Ishikawa (cell line): ENCODE measurements around the gene TMEM219.

ENCODE experiments used
- CEBPB ChIP-seq: IDR thresholded peaks from 2 replicates; pipeline ENCODE4 v1.6.1; 2012
- CREB1 ChIP-seq: IDR thresholded peaks from 2 replicates; pipeline ENCODE4 v1.6.1; 2012; ENCODE audit warnings: low read depth
- EGR1 ChIP-seq: IDR thresholded peaks from 2 replicates; pipeline ENCODE4 v1.6.1; 2012
- EP300 ChIP-seq: IDR thresholded peaks from 2 replicates; pipeline ENCODE4 v1.6.1; 2012; ENCODE audit warnings: borderline replicate concordance
- FOXM1 ChIP-seq: IDR thresholded peaks from 2 replicates; pipeline ENCODE4 v1.6.1; 2012; ENCODE audit warnings: low read depth, borderline replicate concordance
- NFIC ChIP-seq: IDR thresholded peaks from 2 replicates; pipeline ENCODE4 v1.6.1; 2012
- RAD21 ChIP-seq: IDR thresholded peaks from 2 replicates; pipeline ENCODE4 v1.6.1; 2012; ENCODE audit warnings: low read depth
- REST ChIP-seq: IDR thresholded peaks from 2 replicates; pipeline ENCODE4 v1.6.1; 2012; ENCODE audit warnings: low read depth, mild to moderate bottlenecking
- TAF1 ChIP-seq: IDR thresholded peaks from 2 replicates; pipeline ENCODE4 v1.6.1; 2012; ENCODE audit warnings: low read depth, mild to moderate bottlenecking
- TCF12 ChIP-seq: IDR thresholded peaks from 2 replicates; pipeline ENCODE4 v1.6.1; 2012; ENCODE audit warnings: low read depth
- TEAD4 ChIP-seq: IDR thresholded peaks from 2 replicates; pipeline ENCODE4 v1.6.1; 2012
- USF1 ChIP-seq: IDR thresholded peaks from 2 replicates; pipeline ENCODE4 v1.6.1; 2012
- YY1 ChIP-seq: IDR thresholded peaks from 2 replicates; pipeline ENCODE4 v1.6.1; 2012; ENCODE audit warnings: low read depth
- ZBTB7A ChIP-seq: IDR thresholded peaks from 2 replicates; pipeline ENCODE4 v1.6.1; 2012; ENCODE audit warnings: low read depth
- TF ChIP-seq, protein P1 (sequence below): IDR thresholded peaks from 2 replicates; pipeline ENCODE4 v1.6.1; 2012

The TMEM219 gene

DNA sequence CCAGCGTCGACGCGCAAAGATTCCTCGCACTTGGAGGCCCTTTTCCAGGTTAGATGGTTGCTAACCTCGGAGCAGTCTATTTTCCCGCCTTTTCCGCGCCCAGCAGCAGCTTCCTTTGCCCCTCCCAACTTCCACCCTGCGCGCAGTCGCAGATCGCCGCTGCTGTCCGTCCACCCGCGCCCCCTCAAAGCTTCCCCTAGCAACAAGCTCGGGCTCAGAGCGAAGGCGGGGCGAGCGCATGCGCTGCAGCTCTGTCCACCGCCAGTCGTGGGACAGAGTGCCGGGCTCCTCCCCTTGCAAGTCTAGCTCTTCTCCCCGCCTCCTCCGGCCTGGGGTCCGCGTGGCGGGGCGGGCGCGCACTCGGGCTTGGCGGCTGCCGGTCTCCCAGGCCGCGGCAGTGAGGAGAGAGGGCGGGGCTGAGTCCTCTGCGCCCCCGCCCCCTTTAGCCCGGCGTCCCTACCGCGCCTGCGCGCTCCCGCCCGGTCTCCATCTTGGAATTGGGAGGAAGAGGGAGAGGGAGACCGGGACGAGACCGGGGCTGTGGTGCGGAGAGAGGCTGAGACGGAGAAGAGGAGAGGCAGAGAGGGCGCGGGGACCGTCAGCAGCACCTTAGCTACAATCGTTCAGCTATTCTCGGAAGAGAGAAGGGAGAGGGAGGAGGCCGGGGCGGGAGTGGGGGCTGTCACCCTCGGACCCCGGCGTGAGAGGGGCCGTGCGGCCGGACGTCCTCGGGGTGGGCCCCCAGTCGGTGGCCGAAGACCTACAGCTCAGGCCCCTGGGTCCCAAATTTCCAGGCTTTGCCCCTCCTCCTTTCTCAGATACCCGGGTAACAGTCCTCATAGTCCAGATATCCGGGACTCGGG, 11.7 kb downstream of the TMEM219 start, which contains the start of gene TAOK2:
TAOK2 (plus strand) TSS at position 485 of the 863 bp plus-strand sequence. CDS start 3,905 bp downstream, outside the sequence.
- TF ChIP-seq YY1: peak; percentile 91
- TF ChIP-seq USF1: 0 out of 2 replicates have a peak, but pooled peaks have one; percentile 1
- TF ChIP-seq, protein P1, sequence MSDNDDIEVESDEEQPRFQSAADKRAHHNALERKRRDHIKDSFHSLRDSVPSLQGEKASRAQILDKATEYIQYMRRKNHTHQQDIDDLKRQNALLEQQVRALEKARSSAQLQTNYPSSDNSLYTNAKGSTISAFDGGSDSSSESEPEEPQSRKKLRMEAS: peak; percentile 99
- TF ChIP-seq ZBTB7A: peak; percentile 59; the same call in 1 of the 2 replicates
- TF ChIP-seq EP300: peak; percentile 52; the same call in 1 of the 2 replicates
- no peak; the same call in 1 of the 2 replicates for TF ChIP-seq CEBPB
- TF ChIP-seq REST: no peak
- no peak for TF ChIP-seq RAD21
- TF ChIP-seq EGR1: peak; percentile 77
- TF ChIP-seq CREB1: no peak
- peak; percentile 77 for TF ChIP-seq TAF1
- TF ChIP-seq TEAD4: peak; percentile 26; the same call in 1 of the 2 replicates
- 0 out of 2 replicates have a peak, but pooled peaks have one; percentile 43 for TF ChIP-seq TCF12
- no peak for TF ChIP-seq FOXM1
- TF ChIP-seq NFIC: no peak

- TF ChIP-seq EP300 (no peak), CEBPB (no peak)
These were observed 12.6 kb downstream of the TMEM219 start for GRCh38 chr16:29974291-29975133.

- TF ChIP-seq USF1 (no peak), TCF12 (no peak), FOXM1 (no peak), NFIC (no peak), YY1 (no peak), RAD21 (no peak), EGR1 (no peak), REST (no peak), ZBTB7A (no peak), TEAD4 (no peak), CREB1 (no peak), CEBPB (no peak)
- TF ChIP-seq, protein P1: no peak
These were observed 13.3 kb downstream of the TMEM219 start for GRCh38 chr16:29975134-29975538.

- TF ChIP-seq TEAD4: no peak
- no peak for TF ChIP-seq CREB1
- no peak for TF ChIP-seq NFIC
- no peak for TF ChIP-seq REST
- TF ChIP-seq, protein P1: no peak
- no peak for TF ChIP-seq FOXM1
- no peak for TF ChIP-seq RAD21
- no peak for TF ChIP-seq TCF12
- no peak for TF ChIP-seq ZBTB7A
These were observed 14.1 kb downstream of the TMEM219 start for GRCh38 chr16:29975811-29976511.
